GM18873 (cell line): Measurements from ENCODE around the gene CARD11.
"Not testable (repeated sequence)": the region's sequence is repeated elsewhere in the genome, so short reads cannot be mapped to it uniquely, and the experiment has no call there.

Source experiments
- ATAC-seq: cut with Tn5 transposase; IDR thresholded peaks from one replicate; pipeline ENCODE4 v1.9.1; 2021; ENCODE audit warnings: mild to moderate bottlenecking, moderate library complexity, moderate number of reproducible peaks; ENCODE audit not compliant: unreplicated experiment, low FRiP score

CARD11 gene

DNA sequence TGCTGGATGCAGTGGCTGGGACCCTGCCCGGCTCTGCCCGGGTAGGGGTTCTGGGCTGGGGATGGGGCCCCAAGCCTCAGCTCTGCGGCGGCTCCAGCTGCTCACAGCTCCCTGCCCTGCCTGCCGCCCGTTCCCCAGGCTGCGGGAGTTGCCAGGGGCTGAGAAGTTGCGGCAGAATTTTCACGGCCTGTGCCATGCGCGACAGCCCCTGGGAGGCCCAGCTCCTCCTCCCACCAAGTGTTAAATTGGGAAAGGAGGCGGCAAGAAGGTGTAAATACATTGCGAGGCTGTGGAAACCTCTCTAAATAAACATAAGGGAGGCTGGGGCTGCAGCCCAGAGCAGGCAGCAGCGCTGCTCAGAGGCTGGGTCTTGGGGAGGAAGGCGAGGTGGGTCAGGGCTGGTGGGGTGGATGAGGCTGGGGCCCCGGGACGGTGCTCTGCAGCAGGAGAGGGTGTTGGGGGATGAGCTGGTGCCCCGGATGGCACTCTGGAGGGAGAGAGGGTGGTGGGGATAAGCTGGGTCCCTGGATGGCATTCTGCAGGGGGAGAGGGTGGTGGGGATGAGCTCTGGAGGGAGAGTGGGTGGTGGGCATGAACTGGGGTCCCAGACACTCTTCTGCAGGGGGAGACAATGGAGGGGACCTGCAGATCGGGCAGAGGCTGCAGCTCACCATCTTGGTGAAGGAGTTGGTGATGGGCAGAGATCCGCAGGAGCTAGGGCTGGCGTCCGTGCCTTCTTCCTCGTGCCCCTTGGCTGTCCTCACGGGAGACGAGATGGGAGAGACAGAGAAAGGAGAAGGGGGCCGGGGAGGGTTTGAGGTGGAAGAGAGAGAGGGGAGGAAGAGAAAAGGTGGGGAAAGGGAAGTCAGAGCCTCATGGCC lies 114.1 kb downstream of the CARD11 start:
- no peak for ATAC-seq

DNA sequence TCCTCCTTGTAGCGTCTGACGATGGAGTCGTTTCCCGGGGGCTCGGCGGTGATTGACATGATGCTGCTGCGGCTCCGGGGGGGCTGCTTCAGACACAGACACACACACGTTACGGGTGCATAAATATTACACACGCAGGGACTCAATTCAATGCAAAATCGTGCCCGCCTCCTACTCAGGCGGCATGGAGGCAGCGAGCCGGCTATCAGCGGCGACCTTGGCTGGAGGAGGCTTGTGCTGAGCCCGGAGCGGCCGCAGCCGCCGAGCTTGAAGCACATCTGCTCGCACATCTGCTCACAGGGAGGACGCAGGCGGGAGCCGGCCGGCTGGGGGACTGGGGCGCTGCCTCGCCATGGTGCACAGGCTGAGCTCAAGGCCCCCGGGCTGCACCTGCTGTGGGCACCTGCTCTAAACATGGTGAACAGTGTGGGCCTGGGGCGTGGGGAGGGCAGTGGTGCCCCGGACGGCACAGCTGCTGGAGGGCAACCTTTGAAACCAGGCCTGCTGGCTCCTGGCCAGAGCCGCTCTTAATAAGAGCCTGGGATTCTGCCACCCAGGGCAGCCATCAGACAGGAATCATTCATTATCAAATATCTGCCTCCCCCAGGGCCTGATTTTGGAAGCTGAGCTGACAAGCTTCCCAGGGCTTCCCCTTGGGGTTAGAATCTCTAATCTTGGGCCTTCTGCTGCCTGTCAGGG lies 114.9 kb downstream of the CARD11 start:
- no peak for ATAC-seq

DNA sequence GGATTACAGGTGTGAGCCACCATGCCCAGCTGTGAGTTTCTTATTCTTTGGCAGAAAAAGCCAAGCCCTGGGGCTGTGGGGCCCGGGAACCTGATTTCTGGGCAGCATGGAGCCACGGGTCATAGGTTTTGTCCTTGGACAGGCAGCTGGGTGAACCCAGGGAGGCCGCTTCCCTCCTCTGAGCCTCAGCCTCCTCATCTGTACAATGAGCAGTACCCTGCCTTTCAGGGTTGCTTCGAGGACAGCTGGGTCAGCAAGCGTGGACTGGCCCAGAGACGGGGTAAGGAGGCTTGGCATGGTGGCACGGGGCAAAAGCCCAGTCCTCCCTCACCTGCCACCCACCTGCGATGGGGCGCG lies 115.4 kb downstream of the CARD11 start:
- no peak for ATAC-seq

DNA sequence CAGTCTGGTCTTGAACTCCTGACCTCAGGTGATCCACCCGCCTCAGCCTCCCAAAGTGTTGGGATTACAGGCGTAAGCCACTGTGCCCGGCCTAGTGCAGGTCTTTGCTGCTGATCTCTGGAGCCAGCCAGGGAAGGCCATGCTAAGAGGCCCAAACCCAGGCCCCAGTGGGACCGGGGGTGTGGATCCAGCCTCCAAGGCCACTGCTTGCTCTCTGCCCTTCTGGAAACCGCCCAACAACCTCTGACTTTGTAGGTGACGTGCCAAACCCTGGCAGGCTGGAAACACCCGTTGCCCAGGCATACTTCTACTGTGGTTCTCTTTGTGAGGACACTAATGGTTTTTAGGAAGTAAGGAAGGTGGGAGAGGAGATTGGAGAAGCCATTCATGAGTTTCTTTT lies 116.1 kb downstream of the CARD11 start:
- no peak for ATAC-seq

DNA sequence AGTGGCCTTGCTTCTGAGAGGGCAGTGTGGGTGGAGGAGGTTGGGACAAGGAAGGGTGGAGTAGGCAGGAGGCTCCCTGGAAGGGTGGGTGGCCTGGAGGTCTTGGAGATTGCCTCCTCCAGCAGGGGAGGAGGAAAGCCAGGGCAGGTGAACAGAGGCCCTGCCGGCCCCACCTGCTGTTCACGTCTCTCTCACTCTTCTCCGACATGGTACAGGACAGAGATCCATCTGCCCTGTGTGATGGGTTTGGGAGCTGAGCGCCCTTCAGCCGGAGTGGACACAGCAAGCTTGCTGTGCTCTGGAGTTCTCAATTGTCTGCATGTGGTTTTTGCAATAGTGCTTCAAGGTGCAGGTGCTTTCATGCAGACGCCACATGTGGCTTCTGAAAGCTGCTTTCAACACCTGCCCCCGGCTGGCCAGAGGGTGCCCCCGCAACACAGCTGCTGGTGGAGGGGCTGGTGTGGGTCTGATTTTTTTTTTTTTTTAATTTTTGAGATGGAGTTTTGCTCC lies 116.7 kb downstream of the CARD11 start:
- ATAC-seq = no peak

DNA sequence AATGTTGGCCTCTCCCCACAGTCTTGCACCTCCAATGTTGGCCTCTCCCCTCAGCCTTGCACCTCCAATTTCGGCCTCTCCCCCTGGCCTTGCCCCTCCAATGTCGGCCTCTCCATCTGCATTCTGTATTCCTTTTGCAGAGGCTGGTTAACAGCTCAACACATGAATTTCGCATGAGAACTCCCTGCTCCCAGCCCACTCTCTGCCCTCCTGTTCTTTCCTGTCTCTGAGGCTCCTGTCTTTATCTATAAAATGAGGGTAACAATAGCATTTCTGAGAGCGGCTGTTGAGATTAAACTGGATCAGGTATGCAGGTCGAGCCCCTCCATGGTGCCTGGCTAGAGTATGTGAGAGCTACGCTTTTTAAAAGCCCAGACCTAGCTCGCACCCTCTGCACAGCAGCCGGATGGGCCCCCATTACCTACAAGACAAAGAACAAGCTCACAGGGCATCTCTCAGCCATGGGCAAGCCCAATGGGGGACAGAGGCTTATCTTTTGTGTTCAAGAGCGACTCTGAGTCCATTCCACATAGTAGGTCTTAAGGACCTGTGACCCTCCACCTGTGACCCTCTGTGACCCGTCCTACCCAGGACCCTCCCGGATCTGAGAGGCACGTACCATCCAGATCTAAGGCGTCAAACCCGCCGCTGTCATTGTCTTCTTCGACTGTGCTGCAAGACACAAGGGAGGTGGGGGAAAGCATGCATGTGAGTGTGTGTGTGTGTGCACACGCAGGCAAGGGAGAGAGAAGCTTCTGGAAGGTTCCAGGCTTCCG lies 117.4 kb downstream of the CARD11 start:
- ATAC-seq = no peak

DNA sequence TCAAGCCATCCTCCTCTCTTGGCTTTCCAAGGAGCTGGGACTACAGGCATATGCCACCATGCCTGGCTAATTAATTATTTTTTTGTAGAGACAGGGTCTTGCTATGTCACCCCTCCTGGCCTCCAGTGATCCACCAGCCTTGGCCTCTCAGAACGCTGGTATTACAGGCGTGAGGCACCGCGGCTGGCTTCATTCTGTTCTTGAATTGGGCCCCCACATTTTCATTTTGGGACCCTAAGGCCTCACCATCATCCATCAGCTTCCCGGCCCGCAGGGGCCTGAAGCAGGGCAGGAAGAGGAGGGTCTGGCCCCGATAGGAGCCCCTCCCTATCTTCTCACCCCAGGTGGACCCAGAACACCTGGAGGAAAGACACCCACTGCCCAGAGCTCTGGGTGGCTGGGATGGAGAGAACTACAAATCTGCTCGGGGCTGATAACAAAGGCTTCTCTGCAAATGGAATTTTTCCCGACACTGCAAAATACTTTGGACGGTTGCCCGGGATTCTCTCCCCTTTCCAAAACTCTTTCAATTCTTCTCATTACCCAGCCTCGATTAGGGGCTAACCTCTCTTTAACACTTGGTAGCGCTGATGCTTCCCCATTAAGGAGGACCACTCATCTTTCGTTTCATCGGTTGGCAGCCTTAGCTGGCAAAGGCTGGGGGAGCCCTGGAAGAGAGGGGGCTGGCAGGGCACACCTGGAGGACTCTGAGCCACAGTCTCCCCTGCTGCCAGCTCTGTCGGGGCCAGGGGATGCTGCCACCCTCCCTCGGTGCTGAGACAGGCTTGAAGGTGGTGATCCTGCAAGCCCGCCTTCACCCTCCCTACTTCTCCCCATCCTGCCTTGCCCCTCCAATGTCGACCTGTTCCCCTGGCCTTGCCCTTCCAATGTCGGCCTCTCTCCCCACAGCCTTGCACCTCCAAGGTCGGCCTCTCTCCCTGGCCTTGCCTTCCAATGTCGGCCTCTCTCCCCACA lies 118.5 kb downstream of the CARD11 start:
- no peak for ATAC-seq

DNA sequence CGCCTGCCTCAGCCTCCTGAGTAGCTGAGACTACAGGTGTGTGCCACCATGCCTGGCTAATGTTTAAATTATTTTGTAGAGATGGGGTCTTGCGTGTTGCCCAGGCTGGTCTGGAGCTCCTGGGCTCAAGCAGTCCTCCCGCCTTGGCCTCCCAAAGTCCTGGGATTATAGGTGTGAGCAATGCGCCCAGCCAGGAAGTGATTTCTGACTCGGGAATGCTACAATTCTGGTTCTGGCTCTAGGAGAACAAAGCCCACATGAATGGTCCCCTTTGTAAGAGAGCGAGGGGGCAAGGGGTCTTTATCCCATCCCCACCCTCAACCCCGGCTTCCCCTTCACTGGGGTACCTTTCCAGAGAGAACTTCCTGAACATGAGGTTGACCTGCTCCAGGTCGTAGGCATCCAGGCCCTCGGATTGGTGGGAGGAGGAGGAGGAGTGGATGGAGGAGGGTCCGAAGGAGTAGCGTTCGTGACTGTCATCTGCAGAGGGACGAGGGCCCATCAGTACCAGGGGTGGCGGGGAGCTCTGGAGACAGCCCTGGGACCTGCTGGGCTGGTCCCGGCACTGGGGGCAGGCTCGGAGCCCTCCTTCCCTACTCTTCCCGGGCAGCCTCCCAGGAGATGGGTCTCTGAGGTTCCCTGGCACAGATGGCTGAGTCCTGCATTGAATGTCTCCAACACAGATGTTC lies 119.6 kb downstream of the CARD11 start:
- no peak for ATAC-seq

DNA sequence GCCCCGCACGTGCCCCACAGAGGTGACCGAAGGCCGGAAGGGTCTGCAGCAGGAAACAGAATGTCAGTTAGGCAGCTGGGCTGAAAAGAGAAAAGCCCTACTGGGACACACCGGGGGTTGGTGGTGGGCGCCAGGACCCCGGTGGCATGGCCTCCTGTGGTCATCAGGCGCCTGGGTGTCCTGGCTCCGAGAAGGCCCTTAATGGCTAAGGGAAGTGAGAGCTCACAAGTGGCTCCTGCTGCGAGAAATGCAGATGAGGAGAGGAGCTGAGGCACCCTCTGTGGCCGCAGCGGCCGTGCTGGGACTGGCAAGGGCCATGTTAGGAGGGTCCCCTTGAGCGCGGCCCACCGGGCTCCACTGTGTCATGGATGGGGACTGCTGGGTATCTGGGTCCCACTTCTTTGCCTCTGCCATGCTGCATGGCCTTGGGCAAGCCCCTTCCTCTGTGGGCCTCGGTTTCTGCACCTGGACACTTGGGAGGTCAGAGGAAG lies 120.3 kb downstream of the CARD11 start:
- no peak for ATAC-seq

DNA sequence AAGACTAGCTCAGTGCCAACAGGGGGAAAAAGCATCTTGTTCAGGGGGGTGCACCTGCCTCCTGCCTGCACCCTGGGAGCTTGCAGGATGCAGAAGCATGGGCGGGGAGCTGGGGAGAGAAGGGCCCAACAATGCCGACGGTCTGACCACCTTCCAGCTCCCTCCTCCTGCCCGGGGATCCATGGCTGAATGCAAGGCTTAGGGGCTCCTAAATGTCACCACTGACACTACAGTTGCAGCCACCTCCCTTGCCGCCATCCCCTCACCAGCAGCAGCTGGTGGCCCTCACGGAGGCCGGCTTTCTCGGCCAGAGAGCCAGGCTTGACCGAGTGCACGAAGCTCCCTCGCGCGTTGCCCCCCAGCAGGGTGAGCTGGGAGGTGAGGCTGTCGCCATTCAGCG lies 120.8 kb downstream of the CARD11 start:
- no peak for ATAC-seq

- no peak for ATAC-seq
Measured at GRCh38 chr7:2922348-2922691, 121.3 kb downstream of the CARD11 start.

GRCh38 chr7:2921653-2922347 lies 121.9 kb downstream of the CARD11 start:
- ATAC-seq = no peak

DNA sequence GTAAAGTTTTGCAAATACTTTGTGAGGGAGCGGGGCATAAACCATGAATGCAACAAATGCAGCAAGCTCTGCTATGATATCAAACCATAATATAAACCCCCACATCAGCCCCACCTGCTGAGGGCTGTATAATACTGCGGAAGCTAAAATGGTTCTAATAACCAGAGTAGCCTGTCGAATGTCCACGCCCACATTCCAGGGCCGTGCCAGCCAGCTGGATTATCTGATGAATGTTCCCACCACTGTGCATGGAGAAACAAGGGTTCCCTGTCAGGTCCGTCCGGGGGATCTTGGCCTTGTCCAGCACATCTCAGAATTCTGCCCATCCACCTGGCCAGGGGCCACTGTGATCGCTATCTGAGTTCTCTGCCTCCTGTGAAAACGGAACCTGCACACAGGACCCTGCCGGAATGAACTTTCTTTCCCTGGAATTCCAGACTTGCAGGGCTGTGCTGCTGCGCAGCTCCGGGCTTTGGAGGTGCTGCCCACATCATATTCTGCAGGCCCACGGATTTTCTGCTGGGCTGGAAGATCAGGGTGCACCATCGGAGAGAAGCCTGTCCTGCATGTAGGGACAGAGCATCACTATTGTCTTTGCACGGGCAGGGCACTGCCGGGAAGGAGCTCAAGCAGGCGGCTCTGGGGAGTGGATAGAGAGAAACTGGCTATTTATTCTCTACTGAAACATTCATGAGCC lies 122.6 kb downstream of the CARD11 start:
- ATAC-seq = no peak

- ATAC-seq = not testable (repeated sequence)
Measured at GRCh38 chr7:2920480-2920879, 123.2 kb downstream of the CARD11 start.

GRCh38 chr7:2920041-2920440 lies 123.6 kb downstream of the CARD11 start:
- ATAC-seq = no peak

GRCh38 chr7:2919256-2919655 lies 124.4 kb downstream of the CARD11 start:
- no peak for ATAC-seq

DNA sequence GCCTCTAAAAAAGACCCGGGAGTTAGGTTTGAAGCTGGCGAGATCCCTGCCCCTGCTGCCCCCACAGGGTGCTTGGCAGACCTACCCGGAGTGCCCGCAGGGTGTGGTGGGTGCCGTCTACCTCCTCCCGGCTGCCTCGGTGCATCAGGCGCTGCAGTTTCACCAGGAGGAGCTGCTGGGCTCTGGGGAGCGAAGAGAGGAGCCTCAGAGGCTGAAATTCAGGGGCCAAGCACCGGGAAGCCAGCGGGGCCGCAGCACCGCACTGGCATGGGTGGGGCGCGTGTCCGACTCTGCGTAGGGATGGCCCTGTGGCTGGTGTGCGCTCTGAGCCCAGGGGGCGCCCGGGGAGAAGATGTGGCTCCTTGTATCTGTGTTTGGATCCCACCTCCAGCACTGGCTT lies 125.3 kb downstream of the CARD11 start:
- no peak for ATAC-seq

- ATAC-seq = no peak
Measured at GRCh38 chr7:2915023-2915422, 128.6 kb downstream of the CARD11 start.
